K562 treated with DMSO at 1 percent for 24 hours (cell line): Measurements from ENCODE around the gene COMMD1. TPM values are rescaled to one million over a fixed set of nuclear protein-coding genes. Genes with fewer than 3 reads are reported as not detected.

Source experiments
- total RNA-seq: library from RNA; unstranded; fragments of 300-600 nt; gene quantifications from 2 replicates; pipeline ENCODE4 v1.2.3, GENCODE V29; 2022; ENCODE audit warnings: low read depth; ENCODE audit not compliant: insufficient read depth

Gene COMMD1
- 16.9 and 26.5 TPM in 2 replicates for total RNA-seq

GRCh38 chr2:61905372-61906185 lies at the start of gene COMMD1:
COMMD1 (plus strand) TSS chr2:61905674; CDS start chr2:61905679, 5 bp downstream.

DNA sequence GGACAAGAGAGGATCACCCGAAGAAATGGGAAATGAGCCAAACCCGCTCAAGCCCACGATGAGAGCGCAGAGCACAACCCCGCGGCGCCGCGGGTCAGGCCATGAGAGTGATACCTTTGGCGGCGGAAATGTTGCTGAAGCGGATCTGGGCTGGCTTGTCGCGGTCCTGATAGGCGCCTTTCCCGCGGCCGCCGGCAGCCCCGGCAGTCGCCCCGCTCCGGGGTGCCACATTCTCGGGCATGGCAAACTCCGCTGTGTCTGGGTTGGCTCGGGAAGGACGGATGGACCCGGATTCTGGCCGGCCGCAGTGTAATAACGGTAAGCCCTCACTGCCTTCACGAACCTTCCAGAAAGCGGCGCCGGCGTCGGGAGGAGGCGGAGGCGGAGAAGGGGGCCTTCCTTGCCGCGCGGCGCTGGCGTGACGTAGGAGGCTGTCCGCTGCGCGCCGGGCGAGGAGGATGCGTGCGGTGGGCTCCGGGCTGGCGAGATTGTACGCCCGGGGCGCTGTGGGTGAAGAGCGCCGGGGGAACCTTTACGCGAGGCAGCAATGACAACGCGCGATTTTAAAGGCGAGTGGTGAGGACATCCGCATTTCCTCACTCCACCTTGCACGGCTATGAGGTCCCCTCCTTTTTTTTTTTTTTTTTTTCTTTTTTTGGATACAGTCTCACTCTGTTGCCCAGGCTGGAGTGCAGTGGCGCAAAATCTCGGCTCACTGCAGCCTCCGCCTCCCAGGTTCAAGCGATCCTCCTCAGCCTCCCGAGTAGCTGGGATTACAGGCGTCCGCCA lies 17.0 kb upstream of the COMMD1 start, which contains the start of gene CCT4:
Gene CCT4 (minus strand): TSS at position 390 of the 789 bp plus-strand sequence. CDS start 149 bp downstream, at position 241.

Other genes with a start within 250 kb of the COMMD1 start
- gene FAM161A, start 51.6 kb upstream of the COMMD1 start, total RNA-seq, result 0.94 and 1.1 TPM in 2 replicates
- 181 and 191 TPM in 2 replicates for gene CCT4, start 17.0 kb upstream of the COMMD1 start, total RNA-seq